Stimulated activated CD8-positive, alpha-beta memory T cell treated with anti-CD3 and anti-CD28 coated beads, Interleukin-15, amount 100 ng/mL, for 1 hour (primary cell): ENCODE results near the gene DIDO1.

Source experiments
- DNase-seq: peaks from one replicate; pipeline ENCODE4 v3.0.0-alpha.2; 2020; ENCODE audit warnings: low read depth

Gene DIDO1

DNA sequence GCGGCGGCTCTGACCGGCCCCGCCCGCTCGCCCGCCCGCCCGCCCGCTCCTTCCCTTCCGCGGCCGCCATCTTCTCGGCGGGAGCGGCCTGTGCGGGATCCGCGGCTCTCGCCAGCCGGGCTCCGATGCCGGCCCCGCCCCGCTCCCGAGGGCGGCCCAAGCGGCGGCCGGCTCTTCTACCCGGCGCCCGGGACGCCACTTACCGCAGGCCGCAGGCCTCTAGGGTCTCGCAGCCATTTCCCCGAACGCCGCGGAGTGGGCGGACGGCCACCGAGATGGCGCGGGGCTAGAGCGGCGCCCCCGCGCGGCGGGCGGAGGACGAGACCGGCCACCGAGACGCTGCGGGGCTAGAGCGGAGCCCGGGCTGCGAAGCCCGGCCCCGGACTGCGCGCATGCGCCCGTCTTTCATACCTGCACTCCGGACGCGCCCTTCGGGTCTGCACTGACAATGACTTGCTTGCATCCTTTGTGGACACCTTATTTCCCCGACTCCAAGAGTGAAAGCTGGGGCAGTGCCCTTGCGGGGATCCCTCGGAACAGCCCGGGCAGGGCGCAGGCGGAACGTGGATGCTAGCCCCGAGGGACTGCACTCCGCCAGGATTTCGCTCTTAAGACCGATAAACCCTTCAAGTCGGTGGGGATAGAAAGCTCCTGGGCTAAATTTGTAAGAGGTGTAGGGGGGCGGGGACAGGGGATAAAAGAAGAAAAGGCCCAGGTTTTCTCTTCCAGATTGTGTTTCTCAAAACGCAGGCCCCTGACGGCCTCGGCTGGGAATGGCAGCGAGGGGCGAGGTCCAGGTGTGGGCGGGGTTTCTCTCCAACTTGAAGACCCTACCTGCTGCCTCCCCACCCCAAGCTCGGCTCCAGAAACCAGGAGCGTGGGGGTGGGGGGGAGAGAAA lies at the start of gene DIDO1:
TSS of gene DIDO1 (minus strand) at position 277 of the 899 bp plus-strand sequence.
- DNase-seq, result peak; percentile 70

DNA sequence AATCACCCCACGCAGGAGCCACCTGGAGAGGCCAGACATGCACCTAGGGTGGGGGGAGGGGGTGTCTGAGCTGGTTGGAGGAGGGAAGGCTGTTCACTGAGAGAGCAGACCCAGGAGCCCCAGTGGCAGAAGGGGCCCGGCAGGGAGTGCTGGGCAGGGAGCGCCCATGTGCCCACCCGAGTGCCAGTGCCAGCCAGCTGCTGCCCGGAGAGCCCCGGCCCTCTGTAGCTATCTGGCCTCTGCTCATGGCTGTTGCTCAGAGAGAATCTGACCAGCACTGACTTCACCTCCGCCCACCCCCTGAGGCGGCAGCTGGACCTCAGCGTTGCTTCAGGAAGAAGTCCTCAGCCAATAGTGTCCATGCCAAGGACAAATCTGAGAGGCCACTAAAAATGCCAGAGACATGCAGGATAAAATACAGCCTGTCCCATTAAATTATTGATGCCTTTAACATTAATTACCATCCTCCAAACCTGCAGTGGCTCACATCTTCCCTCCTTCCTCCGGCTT lies 49.0 kb upstream of the DIDO1 start:
- no peak for DNase-seq

DNA sequence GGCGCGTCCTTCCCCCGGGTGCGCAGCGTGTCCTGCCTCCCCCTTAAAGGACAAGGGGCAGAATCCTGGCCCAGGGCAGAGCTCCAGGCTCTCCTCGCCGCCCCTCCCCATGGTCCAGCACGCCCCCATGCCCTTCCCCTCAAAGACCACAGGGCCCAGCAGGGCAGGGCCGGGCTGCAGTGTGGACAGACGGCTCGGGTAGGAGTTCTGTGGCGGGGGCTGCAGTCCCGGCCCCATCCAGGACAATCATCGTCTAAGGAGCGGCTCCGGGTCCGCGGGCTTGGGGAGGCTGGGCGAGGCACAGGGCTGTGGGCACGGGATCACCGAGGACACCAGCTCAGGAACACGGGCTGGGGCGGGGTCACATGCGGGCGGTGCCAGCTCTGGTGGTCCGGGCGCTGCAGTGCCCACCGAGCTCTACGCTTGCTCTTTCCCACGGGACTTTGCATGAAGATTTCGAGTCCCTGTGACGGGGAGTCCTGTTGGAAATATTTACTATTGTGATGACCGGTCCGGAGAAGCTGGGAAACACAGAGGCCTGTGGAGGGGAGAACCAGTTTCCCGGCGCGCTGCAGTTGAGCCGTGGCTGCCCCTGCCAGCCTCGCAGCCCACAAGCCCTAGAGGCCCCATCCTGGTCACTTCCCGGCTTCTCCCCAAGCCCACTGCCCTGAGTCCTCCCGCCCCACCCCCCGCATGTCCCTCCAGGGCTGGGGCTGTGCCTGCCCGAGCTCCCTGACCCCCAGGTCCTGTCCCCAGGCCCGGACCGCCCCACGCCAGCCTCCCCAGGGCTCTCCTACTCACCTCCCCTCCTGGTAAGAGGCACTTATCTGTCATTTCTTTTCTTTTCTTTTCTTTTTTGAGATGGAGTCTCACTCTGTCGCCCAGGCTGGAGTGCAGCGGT lies 46.8 kb upstream of the DIDO1 start:
- no peak for DNase-seq

DNA sequence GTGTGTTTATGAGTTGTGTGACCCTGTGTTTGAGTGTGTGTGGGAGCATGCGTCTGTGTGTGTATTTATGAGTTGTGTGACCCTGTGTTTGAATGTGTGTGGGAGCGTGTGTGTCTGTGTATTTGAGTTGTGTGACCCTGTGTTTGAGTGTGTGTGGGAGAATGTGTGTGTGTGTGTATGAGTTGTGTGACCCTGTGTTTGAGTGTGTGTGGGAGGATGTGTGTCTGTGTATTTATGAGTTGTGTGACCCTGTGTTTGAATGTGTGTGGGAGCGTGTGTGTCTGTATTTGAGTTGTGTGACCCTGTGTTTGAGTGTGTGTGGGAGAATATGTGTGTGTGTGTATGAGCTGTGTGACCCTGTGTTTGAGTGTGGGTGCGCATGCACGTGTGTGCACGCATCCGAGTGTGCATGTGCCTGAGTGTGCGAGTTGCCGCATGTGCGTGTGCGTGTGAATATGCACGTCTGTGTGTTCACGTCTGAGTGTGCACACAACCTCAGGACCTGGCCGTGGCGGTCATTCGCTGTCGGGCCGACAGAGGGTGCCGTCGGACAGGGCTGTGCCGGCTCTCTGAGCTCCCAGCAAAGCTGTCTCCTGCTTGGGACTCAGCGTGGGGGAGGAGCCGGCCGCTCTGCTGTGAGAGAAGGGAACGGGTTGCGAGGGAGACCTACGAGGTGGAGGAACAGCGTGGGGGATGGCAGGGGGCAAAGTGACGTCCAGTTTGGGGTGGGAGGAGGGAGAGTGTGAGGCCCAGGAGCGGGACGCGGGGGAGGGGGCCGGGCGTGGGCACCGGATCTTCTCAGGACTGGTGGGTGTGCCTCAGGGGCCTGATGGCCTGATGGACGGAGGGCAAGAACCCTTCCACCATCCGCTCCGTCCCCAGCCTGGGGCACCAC lies 45.9 kb upstream of the DIDO1 start:
- peak; percentile 75 for DNase-seq

DNA sequence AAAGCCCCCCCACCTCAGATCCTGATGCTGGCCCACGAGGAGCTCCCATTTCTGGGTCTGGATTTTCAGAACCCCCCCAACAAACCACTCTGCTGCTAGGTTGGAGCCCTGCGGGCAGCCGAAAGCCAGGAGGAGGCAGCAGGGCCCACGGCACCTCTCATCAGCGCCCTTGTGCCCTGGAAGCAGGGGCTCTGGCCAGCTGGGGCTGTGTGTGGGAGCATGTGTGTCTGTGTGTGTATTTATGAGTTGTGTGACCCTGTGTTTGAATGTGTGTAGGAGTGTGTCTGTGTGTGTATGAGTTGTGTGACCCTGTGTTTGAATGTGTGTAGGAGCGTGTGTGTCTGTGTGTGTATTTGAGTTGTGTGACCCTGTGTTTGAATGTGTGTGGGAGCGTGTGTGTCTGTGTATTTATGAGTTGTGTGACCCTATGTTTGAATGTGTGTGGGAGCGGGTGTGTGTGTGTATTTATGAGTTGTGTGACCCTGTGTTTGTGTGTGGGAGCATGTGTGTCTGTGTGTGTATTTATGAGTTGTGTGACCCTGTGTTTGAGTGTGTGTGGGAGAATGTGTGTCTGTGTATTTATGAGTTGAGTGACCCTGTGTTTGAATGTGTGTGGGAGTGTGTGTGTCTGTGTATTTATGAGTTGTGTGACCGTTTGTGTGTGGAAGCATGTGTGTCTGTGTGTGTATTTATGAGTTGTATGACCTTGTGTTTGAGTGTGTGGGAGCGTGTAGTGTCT lies 45.1 kb upstream of the DIDO1 start:
- no peak for DNase-seq

DNA sequence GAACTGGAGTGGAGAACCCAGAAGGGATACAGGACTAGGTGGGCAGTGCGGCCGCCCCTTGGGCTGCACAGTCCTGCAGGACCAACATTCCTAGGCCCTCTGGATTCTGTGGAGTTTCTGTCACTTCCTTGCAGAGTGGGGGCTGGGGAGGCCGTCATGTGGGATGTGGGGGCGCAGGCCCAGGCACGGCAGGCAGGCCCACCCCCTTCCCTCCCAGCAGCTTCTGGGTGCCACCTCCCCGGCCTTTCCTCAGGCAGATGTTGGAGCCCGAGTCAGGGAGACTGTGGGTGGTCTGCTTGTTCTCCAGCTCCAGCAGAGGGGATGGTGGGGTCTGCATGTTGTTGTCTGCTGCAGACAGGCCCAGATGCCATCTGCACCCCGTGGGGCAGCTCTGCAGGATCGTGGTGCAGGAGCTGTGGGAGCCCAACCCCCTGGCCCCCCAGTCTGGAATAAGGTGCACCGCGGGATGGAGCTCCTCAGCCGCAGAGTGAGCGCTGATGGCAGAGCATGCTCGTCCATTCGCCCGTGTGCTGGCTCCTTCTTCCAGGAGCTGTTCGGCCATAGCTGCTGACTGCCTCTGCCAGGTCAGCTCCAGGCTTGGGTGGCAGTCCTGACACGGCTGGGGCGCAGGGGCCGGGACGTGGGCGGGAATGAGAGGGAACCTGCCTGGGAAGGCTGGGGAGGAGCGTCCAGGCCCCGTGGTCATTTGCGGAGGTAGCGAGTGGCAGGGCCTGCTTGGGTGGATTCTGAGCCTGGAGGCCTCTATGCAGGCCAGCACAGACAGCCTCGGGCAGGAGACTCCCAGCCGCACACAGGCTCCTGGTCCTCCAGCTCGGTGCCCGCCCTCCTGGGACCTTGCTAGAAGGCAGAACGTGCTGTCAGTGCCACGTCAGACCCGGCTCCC lies 44.3 kb upstream of the DIDO1 start:
- no peak for DNase-seq

DNA sequence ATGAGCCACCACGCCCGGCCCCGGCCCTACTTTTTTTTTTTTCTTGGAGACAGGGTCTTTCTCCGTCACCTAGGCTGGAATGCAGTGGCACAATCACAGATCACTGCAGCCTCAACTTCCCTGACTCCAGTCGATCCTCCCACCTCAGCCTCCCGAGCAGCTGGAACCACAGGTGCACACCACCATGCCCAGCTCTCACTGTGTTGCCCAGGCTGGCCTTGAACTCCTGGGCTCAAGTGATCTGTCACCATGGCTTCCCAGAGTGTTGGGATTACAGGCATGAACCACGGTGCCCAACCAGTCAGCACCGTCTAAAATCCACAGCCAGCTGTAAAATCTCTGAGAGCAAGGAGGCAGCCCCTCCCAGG lies 43.6 kb upstream of the DIDO1 start:
- DNase-seq, result no peak

DNA sequence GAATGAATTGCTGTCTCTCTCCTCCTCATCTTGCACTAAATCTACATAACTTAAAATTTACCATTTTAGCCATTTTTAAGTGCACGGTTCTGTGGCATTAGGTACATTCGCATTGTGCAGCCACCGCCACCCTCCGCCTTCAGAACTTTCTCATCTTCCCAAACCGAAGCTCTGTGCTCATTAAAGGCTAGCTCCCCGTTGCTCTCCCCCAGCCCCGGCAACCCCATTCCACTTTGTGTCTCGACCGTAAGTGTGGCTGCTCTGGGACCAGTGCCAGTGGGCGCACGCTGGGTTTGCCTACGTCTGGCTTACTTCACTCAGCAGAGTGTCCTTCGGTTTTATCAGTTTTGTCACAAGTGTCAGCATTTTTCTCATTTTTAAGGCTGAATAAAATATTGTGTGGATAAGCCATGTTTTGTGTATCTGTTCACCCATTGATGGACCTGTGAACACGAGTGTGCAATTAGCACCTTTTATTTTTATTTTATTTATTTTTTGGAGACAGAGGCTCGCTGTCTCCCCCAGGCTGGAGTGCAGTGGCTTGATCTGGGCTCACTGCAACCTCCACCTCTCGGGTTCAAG lies 43.0 kb upstream of the DIDO1 start:
- DNase-seq, result no peak

DNA sequence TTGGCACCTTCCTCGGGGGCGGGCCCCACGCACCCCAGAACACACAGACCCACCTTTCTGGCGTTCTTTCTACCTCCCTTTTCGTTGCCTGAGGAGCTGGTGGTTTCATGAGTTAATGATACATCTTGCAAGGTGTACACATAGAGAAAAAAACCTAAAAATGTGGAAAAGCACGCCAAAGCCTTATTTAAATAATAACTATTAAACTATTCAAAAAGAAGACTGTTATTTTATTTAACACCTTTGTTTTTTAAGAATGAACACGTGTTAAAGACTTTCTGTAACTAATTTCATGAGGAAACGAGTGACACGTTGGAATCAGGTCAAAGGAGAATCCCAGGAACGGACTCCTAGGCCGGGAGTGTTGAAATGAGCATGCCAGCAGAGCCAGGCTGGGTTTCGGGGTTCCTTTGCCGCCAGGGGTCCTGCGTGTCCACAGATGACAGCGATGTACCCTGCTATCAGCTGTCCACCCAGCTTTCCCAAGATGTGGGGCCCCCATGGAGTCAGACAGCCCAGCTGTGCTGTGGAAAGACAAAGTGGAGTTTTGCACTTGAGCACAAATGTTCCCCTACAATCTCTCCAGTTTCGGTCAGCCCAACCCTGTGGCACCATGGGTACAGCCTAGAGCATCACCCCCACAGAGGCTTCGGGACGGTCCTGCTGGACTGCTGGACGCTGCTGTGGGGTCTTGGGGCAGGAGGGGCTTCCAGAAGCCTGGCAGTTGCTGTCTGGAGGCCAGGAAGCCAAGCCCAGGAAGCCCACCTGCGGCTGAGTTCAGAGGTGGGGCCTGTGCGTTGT lies 42.3 kb upstream of the DIDO1 start:
- no peak for DNase-seq

DNA sequence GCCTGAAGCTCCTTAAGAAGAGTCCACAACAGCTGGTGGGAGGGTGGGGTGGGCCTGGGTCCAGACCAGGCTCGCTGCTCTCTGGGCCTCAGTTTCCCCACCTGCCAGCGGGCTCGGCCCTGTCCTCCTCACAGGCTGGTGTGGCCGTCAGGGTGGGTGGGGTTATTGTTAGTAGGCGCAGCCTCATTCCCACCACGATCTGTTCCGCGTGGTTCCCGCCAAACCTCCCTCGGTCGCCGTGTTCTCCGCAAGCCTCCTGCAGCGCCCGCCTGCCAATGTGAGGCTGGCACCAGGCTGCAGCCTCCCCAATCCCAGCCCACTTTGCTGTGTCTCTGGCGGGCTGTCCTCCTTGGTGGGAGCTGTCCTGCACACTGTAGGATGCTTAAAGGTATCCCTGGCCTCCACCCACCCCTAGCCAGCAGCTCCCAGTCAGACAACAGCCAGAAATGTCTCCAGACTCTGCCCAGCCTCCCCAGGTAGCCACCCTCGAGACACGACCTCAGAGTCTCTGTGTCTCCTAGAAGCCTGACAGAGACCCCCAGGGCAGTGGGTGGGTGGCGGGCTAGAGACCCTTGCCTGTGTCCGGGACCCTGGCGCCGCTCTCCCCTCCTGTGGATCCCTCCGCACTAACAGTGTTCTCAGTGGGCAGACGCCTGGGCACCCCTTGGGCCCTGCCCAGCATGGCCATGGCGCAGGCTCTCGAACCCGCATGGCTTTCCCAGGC lies 41.5 kb upstream of the DIDO1 start:
- DNase-seq, result no peak

DNA sequence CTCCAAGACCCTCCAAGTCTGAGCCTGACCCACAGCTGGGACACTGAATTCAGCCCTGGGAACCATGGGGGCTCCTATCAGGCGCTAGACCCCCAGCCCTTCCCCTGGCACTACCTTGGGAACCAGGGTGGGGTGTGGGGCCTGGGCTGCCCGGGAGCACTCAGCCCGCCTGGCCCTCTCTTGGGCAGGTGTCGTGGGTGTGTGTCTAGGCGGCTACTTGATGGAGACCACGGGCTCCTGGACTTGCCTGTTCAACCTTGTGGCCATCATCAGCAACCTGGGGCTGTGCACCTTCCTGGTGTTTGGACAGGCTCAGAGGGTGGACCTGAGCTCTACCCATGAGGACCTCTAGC lies 40.8 kb upstream of the DIDO1 start:
- DNase-seq, result no peak

DNA sequence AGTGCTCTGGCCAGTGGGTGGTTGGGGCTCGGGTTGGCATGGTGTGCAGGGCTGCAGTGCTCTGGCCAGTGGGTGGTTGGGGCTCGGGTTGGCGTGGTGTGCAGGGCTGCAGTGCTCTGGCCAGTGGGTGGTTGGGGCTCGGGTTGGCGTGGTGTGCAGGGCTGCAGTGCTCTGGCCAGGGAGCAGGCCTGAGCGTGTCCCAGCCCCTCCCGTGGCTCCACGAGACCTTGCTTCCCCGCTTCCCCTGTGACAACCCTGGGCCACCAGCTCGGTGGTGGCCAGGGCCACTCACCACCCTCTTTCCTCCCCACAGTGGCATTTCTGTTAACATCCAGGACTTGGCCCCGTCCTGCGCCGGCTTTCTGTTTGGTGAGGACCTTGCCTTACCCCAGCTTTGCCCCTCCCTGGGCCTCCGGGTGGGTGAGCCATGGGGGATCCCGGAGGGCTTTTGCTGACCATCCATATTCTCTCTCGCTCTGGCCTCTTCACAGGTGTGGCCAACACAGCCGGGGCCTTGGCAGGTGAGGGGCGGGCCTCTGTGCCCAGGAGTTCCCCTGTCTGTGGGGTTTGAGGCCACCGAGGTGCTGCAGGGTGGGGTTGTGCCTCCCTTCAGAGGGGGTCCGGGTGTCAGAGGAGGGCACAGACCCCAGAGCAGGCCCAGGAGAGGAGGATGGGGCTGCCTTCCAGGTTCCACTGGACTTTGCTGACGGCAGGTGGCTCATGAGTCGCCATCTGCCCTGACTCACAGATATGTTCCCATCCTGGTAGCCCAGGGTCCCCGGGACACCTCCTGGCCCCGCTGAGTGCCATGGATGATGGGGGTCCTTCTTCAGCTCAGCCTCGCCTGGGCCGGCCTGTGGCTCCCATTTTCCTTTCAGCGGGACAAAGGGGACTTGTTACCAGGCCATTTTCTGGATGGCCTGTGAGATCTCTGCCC lies 40.2 kb upstream of the DIDO1 start:
- DNase-seq, result no peak

DNA sequence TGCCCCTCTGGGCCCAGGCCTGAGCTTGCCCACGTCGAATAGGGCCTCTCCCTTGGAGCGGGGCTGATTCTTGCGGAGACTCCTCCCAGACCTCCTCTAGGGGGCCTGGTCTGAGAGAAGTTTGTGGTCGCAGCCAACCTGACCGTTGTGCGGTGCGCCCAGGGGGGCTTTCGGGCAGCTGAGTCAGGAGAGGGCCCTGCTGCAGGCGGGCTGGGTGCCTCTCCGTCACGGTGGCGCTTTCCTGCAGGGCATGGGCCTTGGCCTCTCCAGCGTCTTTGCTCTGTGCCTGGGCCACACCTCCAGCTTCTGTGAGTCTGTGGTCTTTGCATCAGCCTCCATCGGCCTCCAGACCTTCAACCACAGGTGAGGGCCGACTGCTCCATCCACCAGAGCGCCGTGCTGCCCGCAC lies 39.1 kb upstream of the DIDO1 start:
- DNase-seq, result no peak

DNA sequence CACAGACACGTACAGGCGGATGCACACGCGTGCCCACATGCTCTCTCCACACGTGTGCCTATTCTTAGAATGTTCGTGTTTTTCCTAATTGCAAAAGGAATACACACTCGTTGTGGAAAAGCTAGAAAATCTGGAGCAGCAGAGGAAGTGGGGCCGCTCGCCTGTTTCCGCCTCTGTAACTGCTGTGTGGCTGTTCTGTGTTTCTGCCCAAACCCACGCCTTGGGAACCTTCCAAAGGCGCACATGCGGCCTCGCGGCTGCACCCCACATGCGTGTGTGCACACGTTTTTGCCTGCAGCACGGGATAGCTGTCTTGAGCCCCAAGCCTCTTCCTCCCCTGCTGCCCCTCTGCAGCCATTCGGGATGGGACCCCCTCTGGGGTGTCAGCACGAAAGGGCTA lies 38.4 kb upstream of the DIDO1 start:
- no peak for DNase-seq

DNA sequence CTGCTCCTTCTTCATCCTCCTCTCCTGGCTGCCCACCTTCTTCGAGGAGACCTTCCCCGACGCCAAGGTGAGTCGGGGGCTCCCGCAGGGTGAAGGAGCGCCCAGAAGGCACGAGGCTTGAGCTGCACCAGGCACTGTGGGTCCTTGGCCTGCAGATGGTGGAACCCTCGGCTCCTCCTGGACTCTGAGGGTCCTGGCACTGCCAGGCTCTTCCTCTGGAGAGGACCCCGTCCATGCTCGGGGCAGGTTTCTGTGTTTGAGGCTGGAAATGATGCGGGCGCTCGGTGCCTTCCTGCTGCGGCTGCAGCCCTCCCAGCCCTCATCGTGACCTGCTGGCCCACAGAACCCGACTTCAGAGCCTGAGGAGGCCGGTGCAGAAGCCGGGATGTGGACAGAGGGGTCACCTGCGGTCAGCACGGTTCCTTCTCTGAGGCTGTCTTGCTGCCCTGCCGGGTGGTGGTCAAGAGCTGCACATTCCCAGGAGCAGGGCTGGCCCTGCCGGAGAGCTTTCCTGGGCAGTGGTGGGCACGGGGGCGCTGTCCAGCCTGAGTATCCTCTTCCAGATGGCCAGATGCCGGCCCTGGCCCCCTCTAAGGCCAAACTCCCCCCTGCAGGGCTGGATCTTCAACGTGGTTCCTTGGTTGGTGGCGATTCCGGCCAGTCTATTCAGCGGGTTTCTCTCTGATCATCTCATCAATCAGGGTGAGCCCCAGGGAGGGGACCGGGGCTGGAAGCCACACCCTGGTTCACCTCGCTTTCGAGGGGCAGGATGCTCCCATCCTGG lies 37.5 kb upstream of the DIDO1 start:
- DNase-seq, result no peak

DNA sequence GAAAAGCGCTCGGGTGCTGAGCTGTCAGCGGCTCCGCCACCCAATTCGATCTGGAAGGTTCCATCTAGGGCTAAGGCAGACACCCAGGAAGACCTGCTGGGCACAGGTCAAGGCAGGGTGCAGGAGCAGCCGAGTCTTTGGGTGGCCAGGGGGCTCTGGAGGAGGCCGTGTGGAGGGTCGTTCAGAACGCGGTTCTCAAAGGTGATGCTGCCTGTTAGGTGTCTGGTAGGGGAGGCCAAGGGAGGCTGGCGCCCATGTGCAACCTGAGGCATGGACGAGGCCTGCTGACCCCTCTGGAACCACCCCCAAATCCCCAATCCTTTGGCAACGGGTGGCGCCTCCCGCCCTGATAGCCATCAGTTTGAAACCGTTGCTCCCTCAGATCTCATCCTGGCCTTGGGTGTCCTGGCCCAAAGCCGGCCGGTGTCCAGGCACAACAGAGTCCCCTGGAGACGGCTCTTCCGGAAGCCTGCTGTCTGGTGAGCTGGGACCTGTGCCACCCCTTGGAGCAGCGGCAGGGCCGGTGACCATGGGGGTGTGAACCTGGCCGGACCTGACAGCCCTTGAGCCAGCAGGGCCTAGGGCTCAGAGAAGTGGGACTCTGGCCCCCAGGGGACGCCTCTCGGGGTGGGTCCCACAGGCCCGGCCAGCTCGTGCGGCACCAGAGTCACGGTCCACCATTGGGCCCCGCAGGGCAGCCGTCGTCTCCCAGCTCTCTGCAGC lies 36.7 kb upstream of the DIDO1 start:
- DNase-seq, result no peak
